A549 (cell line): ENCODE data around the gene NAA40. TPM values are rescaled to one million over a fixed set of nuclear protein-coding genes. Genes with fewer than 3 reads are reported as not detected.
A peak's percentile ranks its signal among the peaks of the same experiment; 100 is the strongest.

ENCODE experiments used
- ATAC-seq, 2 experiments: fragments of 200-7000 bp in 1 of 2; fragments of >200 bp in 1 of 2; cut with Nextera tagmentation in 1 of 2; cut with Tn5 transposase in 1 of 2; 3 replicates each; pipeline versions ENCODE4 v1.8.0 to v1.9.1; 2018 to 2020; ENCODE audit warnings: mild to moderate bottlenecking in 1 of 2, moderate library complexity in 1 of 2
- CTCF ChIA-PET: fragments of 300-600 bp; sonication (Branson Sonifier 250); formaldehyde crosslinking; extraction: SDS; loops from one replicate; lab custom pipeline; 2021; ENCODE audit warnings: antibody characterized with exemption, inconsistent platforms; lab: Yijun Ruan, JAX
- POLR2A ChIA-PET: fragments of 350-600 bp; formaldehyde crosslinking; extraction: SDS; loops from one replicate; lab custom pipeline; 2021; ENCODE audit warnings: antibody characterized with exemption, inconsistent platforms; lab: Yijun Ruan, JAX
- DNase-seq, 2 experiments: peaks; one replicate each; pipeline versions ENCODE4 v3.0.0 to v3.0.0-alpha.2; 2011 to 2016; ENCODE audit warnings: low read depth in 1 of 2, low spot score in 1 of 2
- FAIRE-seq: peaks from 2 replicates; lab custom pipeline; 2011; peaks lifted over from hg19 to GRCh38; lab: Jason Lieb, UNC
- H3K27ac ChIP-seq, 2 experiments: fragments of >200 bp; sonication (Bioruptor Twin); formaldehyde crosslinking; 3 replicates each; pipeline ENCODE4 v1.5.1; 2016 to 2017
- H3K4me1 ChIP-seq: fragments of >200 bp; sonication (Bioruptor Twin); formaldehyde crosslinking; 3 replicates; pipeline ENCODE4 v1.6.1; 2016
- H3K4me2 ChIP-seq: fragments of >200 bp; sonication (Bioruptor Twin); formaldehyde crosslinking; 3 replicates; pipeline ENCODE4 v1.6.1; 2016
- H3K4me3 ChIP-seq: fragments of >200 bp; sonication (Bioruptor Twin); formaldehyde crosslinking; 3 replicates; pipeline ENCODE4 v1.5.1; 2016
- H3K9me3 ChIP-seq: fragments of >200 bp; sonication (Bioruptor Twin); formaldehyde crosslinking; 3 replicates; pipeline ENCODE4 v1.6.1; 2016
- E2F6 ChIP-seq: IDR thresholded peaks from 2 replicates; pipeline ENCODE4 v1.6.1; 2012; ENCODE audit warnings: low read depth, borderline replicate concordance
- FOXS1 ChIP-seq: fragments of 250-450 bp; sonication (Bioruptor Pico); IDR thresholded peaks from 2 replicates; pipeline ENCODE4 v1.5.0; 2020; ENCODE audit warnings: mild to moderate bottlenecking, moderate library complexity
- KDM1A ChIP-seq: fragments of 200-600 bp; sonication (generic); IDR thresholded peaks from 2 replicates; pipeline ENCODE4 v1.6.1; 2016; ENCODE audit warnings: low read depth, mild to moderate bottlenecking
- MAZ ChIP-seq: fragments of 150-350 bp; IDR thresholded peaks from 2 replicates; pipeline ENCODE4 v1.6.1; 2014; ENCODE audit warnings: antibody characterized with exemption, low read depth, low read length, borderline replicate concordance
- PBX3 ChIP-seq: IDR thresholded peaks from 2 replicates; pipeline ENCODE4 v1.6.1; 2012
- WGBS: methylation state at CpG from one replicate; pipeline ENCODE4 v1.1.6; 2017; ENCODE audit errors: missing lambda C conversion rate; 5-methylcytosine and 5-hydroxymethylcytosine counted together
- polyA plus RNA-seq, 4 experiments: library from polyadenylated mRNA; depleted of rRNA in 3 of 4; stranded (reverse); fragments of >200 nt; fragmentation: RNase III in 1 of 4; extraction: RNeasy Plus Mini Kit Qiagen cat#74134 plus additional on column Dnase treatment in 1 of 4; gene quantifications; 2 replicates in 3 of 4; 3 replicates in 1 of 4; pipeline ENCODE4 v1.2.3, GENCODE V29; 2011 to 2017
- small RNA-seq, 6 experiments: library from RNA; depleted of rRNA; stranded (forward); fragments of <200 nt; gene quantifications; one replicate each; pipeline ENCODE3, GENCODE V24; 2012

The NAA40 gene
- polyA plus RNA-seq, 2 of the 4 experiments (the other 2 are of a cell fraction): 21.9 to 32.0 TPM

DNA sequence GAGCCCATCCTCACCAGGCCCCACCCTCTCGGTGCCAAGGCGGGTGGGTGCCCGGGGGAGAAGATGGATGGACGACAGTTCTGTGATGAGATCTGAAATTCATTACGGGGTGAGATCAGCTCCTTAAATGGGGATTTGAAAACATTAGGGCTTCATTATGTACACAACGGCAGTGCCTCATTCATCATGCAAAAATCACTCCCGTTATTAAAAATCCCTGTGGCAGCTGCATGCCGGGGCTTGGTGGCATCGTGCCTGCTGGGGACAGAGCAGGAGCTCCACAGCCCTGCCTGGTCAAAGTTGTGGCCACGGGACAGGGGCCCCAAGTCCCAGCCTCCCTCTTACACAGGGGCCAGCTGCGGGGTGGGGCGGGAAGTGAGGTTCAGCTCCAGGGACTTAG lies 67.6 kb downstream of the NAA40 start:
- H3K4me1 ChIP-seq: peaks cover 43% of the 10 kb centered on the region
- FAIRE-seq (no peak), ATAC-seq (no peak; a peak in 1 of 6 replicates), DNase-seq (no peak)
- TF ChIP-seq FOXS1 (CRISPR knock-in tag) (no peak), PBX3 (no peak), MAZ (no peak), E2F6 (no peak), KDM1A (no peak)
- ChIA-PET POLR2A (interaction anchor here (0.6 to 1.2 kb wide), 2 partner anchors 10 to 295 kb away, joined by 3 to 5 read pairs; no protein-coding TSS in a partner anchor), CTCF (interaction anchor here (1.3 to 6.2 kb wide), 7 partner anchors 10 to 238 kb away, joined by 3 to 41 read pairs (median 5); partner anchors contain the start of gene ZFTA)
- peak overlapping the region; percentile 95 for H3K4me2 ChIP-seq
- no peak overlapping the region for H3K4me3 ChIP-seq
- H3K9me3 ChIP-seq: 0 out of 3 replicates have a peak, but pooled peaks cover 3% of the 10 kb centered on the region
- peak overlapping the region; percentile 74 to 83; a peak in 4 of 6 replicates for H3K27ac ChIP-seq
- 55% methylated on average over 12 of the region's 12 CpGs for WGBS

Small RNA genes within 50 kb of the gene (small RNA-seq; reads per million reads assigned to genes)
- 0 to 3.9 (median 1.0) reads per million in 6 experiments for gene RNU6-45P

Other genes with a start within 250 kb of the NAA40 start
- 2.4 and 3.0 TPM in 2 replicates for gene ZFTA, start 170.2 kb upstream of the NAA40 start, polyA plus RNA-seq (2011; rRNA removed)
- 5.6 to 6.6 TPM (median 6.5 TPM) in 3 replicates for gene ZFTA, start 170.2 kb upstream of the NAA40 start, polyA plus RNA-seq (2017; fragmentation: RNase III; extraction: RNeasy Plus Mini Kit Qiagen cat#74134 plus additional on column Dnase treatment)
- gene SPINDOC, start 125.5 kb upstream of the NAA40 start, polyA plus RNA-seq (2011; rRNA removed): 15.6 and 17.6 TPM in 2 replicates
- 30.4 to 34.8 TPM (median 32.1 TPM) in 3 replicates for gene SPINDOC, start 125.5 kb upstream of the NAA40 start, polyA plus RNA-seq (2017; fragmentation: RNase III; extraction: RNeasy Plus Mini Kit Qiagen cat#74134 plus additional on column Dnase treatment)
- 24.7 and 28.4 TPM in 2 replicates for gene MARK2, start 99.9 kb upstream of the NAA40 start, polyA plus RNA-seq (2011; rRNA removed)
- 19.7 to 20.4 TPM (median 20.2 TPM) in 3 replicates for gene MARK2, start 99.9 kb upstream of the NAA40 start, polyA plus RNA-seq (2017; fragmentation: RNase III; extraction: RNeasy Plus Mini Kit Qiagen cat#74134 plus additional on column Dnase treatment)
- gene RCOR2, start 21.8 kb upstream of the NAA40 start, polyA plus RNA-seq (2011; rRNA removed): 1.8 and 2.5 TPM in 2 replicates
- gene RCOR2, start 21.8 kb upstream of the NAA40 start, polyA plus RNA-seq (2017; fragmentation: RNase III; extraction: RNeasy Plus Mini Kit Qiagen cat#74134 plus additional on column Dnase treatment): 0.46 to 0.82 TPM (median 0.58 TPM) in 3 replicates
- gene COX8A, start 35.6 kb downstream of the NAA40 start, polyA plus RNA-seq (2011; rRNA removed): 312 and 358 TPM in 2 replicates
- 750 to 794 TPM (median 759 TPM) in 3 replicates for gene COX8A, start 35.6 kb downstream of the NAA40 start, polyA plus RNA-seq (2017; fragmentation: RNase III; extraction: RNeasy Plus Mini Kit Qiagen cat#74134 plus additional on column Dnase treatment)
- 109 and 113 TPM in 2 replicates for gene OTUB1, start 47.4 kb downstream of the NAA40 start, polyA plus RNA-seq (2011; rRNA removed)
- 94.0 to 97.4 TPM (median 95.8 TPM) in 3 replicates for gene OTUB1, start 47.4 kb downstream of the NAA40 start, polyA plus RNA-seq (2017; fragmentation: RNase III; extraction: RNeasy Plus Mini Kit Qiagen cat#74134 plus additional on column Dnase treatment)
- 0.28 and 0.31 TPM in 2 replicates for gene FLRT1, start 96.9 kb downstream of the NAA40 start, polyA plus RNA-seq (2011; rRNA removed)
- 0.07 to 0.13 TPM (median 0.10 TPM) in 3 replicates for gene FLRT1, start 96.9 kb downstream of the NAA40 start, polyA plus RNA-seq (2017; fragmentation: RNase III; extraction: RNeasy Plus Mini Kit Qiagen cat#74134 plus additional on column Dnase treatment)
- gene MACROD1, start 227.1 kb downstream of the NAA40 start, polyA plus RNA-seq (2011; rRNA removed): 10.0 and 16.6 TPM in 2 replicates
- gene MACROD1, start 227.1 kb downstream of the NAA40 start, polyA plus RNA-seq (2017; fragmentation: RNase III; extraction: RNeasy Plus Mini Kit Qiagen cat#74134 plus additional on column Dnase treatment): 12.0 to 16.4 TPM (median 15.1 TPM) in 3 replicates
- gene STIP1, start 247.2 kb downstream of the NAA40 start, polyA plus RNA-seq (2011; rRNA removed): 288 and 300 TPM in 2 replicates
- gene STIP1, start 247.2 kb downstream of the NAA40 start, polyA plus RNA-seq (2017; fragmentation: RNase III; extraction: RNeasy Plus Mini Kit Qiagen cat#74134 plus additional on column Dnase treatment): 274 to 320 TPM (median 297 TPM) in 3 replicates